GM23338 (cell line): ENCODE results near the gene TSACC. TPM values are rescaled to one million over a fixed set of nuclear protein-coding genes. Genes with fewer than 3 reads are reported as not detected.

Experiments
- CREB1 ChIP-seq: fragments of 250-450 bp; sonication (Bioruptor Pico); IDR thresholded peaks from 2 replicates; pipeline ENCODE4 v1.5.0; 2020; ENCODE audit warnings: low read depth, mild to moderate bottlenecking, moderate library complexity
- EZH2 ChIP-seq: fragments of 200-600 bp; sonication (generic); IDR thresholded peaks from one replicate; pipeline ENCODE4 v1.8.0; 2017; ENCODE audit warnings: antibody characterized with exemption, mild to moderate bottlenecking, low read depth; ENCODE audit not compliant: unreplicated experiment
- JUNB ChIP-seq: IDR thresholded peaks from one replicate; pipeline ENCODE4 v1.6.1; 2016; ENCODE audit warnings: antibody characterized with exemption; ENCODE audit not compliant: unreplicated experiment
- NANOG ChIP-seq: IDR thresholded peaks from 2 replicates; pipeline ENCODE4 v1.6.1; 2016; ENCODE audit warnings: antibody characterized with exemption, borderline replicate concordance
- POLR2AphosphoS5 ChIP-seq: IDR thresholded peaks from 2 replicates; pipeline ENCODE4 v1.6.1; 2016; ENCODE audit warnings: antibody characterized with exemption, low read depth
- ZNF331 ChIP-seq: fragments of 250-450 bp; sonication (Bioruptor Pico); IDR thresholded peaks from 2 replicates; pipeline ENCODE4 v1.5.0; 2020; ENCODE audit warnings: low read depth, mild to moderate bottlenecking, moderate library complexity
- polyA plus RNA-seq: library from polyadenylated mRNA; unstranded; fragments of >200 nt; fragmentation: Nextera tagmentation; extraction: Ambion mirVana; gene quantifications from 2 replicates; pipeline ENCODE4 v1.2.1, GENCODE V29; 2016
- total RNA-seq: library from RNA; depleted of rRNA; stranded (reverse); fragments of >200 nt; shearing (Covaris generic); gene quantifications from 2 replicates; pipeline ENCODE4 v1.2.3, GENCODE V29; 2014
- TF ChIP-seq, protein P1 (sequence below): fragments of 250-450 bp; sonication (Bioruptor Pico); IDR thresholded peaks from 2 replicates; pipeline ENCODE4 v1.5.0; 2020; ENCODE audit warnings: mild to moderate bottlenecking, moderate library complexity
- TF ChIP-seq, protein P2 (sequence below), 2 experiments: fragments of 200-600 bp in 1 of 2; sonication (generic) in 1 of 2; conservative IDR thresholded peaks; 2 replicates each; pipeline versions ENCODE4 v1.5.1 to v1.6.1; 2016 to 2017; ENCODE audit warnings: antibody characterized with exemption in 2 of 2, low read depth in 2 of 2, mild to moderate bottlenecking in 2 of 2, moderate library complexity in 1 of 2

Gene TSACC
- total and polyA plus RNA-seq, 2 experiments from 2014 or later = 2.5 to 9.8 TPM

DNA sequence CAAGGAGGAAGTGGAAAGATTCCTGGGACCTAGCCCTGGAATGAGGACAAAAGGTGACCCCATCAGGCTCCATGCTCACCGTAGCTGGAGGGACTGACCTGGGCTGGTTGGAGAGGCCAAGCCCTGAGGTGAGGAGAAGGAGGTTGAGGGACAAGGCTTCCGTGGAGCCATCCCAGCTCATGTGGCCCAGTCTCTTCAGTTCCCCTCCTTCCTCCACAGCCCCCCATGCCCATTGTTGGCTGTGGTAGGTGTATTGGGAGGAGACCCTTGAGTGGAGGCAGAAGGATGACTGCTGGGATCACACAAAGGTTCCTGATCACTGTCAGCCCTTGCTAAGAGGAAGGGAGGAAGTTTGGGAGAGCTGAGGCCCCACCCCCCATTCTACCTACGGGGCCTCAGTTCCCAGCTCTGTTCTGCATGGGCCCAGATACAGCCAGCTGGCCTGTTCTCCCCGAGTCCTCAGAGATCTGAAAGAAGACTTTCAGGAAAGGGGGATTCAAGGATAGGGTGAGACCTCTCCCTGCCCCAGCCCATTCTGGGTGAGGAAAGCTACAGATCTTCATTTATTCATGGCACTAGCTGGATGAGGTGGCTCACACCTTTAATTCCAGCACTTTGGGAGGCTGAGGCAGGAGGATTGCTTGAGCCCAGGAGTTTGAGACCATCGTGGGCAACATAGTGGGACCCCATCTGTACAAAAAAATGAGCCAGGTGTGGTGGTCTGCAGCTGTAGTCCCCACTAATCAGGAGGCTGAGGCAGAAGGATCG is 48.0 kb downstream of the TSACC start (continued):
- TF ChIP-seq, protein P1, sequence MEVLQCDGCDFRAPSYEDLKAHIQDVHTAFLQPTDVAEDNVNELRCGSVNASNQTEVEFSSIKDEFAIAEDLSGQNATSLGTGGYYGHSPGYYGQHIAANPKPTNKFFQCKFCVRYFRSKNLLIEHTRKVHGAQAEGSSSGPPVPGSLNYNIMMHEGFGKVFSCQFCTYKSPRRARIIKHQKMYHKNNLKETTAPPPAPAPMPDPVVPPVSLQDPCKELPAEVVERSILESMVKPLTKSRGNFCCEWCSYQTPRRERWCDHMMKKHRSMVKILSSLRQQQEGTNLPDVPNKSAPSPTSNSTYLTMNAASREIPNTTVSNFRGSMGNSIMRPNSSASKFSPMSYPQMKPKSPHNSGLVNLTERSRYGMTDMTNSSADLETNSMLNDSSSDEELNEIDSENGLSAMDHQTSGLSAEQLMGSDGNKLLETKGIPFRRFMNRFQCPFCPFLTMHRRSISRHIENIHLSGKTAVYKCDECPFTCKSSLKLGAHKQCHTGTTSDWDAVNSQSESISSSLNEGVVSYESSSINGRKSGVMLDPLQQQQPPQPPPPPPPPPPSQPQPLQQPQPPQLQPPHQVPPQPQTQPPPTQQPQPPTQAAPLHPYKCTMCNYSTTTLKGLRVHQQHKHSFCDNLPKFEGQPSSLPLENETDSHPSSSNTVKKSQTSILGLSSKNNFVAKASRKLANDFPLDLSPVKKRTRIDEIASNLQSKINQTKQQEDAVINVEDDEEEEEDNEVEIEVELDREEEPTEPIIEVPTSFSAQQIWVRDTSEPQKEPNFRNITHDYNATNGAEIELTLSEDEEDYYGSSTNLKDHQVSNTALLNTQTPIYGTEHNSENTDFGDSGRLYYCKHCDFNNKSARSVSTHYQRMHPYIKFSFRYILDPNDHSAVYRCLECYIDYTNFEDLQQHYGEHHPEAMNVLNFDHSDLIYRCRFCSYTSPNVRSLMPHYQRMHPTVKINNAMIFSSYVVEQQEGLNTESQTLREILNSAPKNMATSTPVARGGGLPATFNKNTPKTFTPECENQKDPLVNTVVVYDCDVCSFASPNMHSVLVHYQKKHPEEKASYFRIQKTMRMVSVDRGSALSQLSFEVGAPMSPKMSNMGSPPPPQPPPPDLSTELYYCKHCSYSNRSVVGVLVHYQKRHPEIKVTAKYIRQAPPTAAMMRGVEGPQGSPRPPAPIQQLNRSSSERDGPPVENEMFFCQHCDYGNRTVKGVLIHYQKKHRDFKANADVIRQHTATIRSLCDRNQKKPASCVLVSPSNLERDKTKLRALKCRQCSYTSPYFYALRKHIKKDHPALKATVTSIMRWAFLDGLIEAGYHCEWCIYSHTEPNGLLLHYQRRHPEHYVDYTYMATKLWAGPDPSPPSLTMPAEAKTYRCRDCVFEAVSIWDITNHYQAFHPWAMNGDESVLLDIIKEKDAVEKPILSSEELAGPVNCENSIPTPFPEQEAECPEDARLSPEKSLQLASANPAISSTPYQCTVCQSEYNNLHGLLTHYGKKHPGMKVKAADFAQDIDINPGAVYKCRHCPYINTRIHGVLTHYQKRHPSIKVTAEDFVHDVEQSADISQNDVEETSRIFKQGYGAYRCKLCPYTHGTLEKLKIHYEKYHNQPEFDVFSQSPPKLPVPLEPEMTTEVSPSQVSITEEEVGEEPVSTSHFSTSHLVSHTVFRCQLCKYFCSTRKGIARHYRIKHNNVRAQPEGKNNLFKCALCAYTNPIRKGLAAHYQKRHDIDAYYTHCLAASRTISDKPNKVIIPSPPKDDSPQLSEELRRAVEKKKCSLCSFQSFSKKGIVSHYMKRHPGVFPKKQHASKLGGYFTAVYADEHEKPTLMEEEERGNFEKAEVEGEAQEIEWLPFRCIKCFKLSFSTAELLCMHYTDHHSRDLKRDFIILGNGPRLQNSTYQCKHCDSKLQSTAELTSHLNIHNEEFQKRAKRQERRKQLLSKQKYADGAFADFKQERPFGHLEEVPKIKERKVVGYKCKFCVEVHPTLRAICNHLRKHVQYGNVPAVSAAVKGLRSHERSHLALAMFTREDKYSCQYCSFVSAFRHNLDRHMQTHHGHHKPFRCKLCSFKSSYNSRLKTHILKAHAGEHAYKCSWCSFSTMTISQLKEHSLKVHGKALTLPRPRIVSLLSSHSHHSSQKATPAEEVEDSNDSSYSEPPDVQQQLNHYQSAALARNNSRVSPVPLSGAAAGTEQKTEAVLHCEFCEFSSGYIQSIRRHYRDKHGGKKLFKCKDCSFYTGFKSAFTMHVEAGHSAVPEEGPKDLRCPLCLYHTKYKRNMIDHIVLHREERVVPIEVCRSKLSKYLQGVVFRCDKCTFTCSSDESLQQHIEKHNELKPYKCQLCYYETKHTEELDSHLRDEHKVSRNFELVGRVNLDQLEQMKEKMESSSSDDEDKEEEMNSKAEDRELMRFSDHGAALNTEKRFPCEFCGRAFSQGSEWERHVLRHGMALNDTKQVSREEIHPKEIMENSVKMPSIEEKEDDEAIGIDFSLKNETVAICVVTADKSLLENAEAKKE (CRISPR knock-in tag) = no peak
- TF ChIP-seq EZH2 (no peak), NANOG (no peak), CREB1 (CRISPR knock-in tag) (no peak), POLR2AphosphoS5 (no peak), ZNF331 (CRISPR knock-in tag) (no peak), JUNB (no peak)
- TF ChIP-seq, protein P2, sequence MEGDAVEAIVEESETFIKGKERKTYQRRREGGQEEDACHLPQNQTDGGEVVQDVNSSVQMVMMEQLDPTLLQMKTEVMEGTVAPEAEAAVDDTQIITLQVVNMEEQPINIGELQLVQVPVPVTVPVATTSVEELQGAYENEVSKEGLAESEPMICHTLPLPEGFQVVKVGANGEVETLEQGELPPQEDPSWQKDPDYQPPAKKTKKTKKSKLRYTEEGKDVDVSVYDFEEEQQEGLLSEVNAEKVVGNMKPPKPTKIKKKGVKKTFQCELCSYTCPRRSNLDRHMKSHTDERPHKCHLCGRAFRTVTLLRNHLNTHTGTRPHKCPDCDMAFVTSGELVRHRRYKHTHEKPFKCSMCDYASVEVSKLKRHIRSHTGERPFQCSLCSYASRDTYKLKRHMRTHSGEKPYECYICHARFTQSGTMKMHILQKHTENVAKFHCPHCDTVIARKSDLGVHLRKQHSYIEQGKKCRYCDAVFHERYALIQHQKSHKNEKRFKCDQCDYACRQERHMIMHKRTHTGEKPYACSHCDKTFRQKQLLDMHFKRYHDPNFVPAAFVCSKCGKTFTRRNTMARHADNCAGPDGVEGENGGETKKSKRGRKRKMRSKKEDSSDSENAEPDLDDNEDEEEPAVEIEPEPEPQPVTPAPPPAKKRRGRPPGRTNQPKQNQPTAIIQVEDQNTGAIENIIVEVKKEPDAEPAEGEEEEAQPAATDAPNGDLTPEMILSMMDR (conservative IDR thresholded peaks at IDR 0.05; ENCODE audit: low read depth in 2 of 2) = no peak
